K562 (cell line): Measurements from ENCODE around the gene SYNE2. TPM values are rescaled to one million over a fixed set of nuclear protein-coding genes. Genes with fewer than 3 reads are reported as not detected.

ENCODE experiments used
- ATAC-seq: fragments of 200-7000 bp; cut with Tn5 transposase; 3 replicates; pipeline ENCODE4 v1.9.1; 2020; ENCODE audit warnings: moderate library complexity
- BruUV-seq: library from RNA; stranded (reverse); fragments of 400-500 nt; replicated peaks from 2 replicates; lab custom pipeline; 2021; lab: Mats Ljungman, UMichigan
- CTCF ChIA-PET: fragments of 300-600 bp; formaldehyde crosslinking; extraction: SDS; loops from one replicate; lab custom pipeline; 2021; ENCODE audit warnings: low intra/inter-chr PET ratio; lab: Yijun Ruan, JAX
- POLR2A ChIA-PET: fragments of 300-600, 350-650 bp; sonication (Branson Sonifier 250); formaldehyde crosslinking; extraction: SDS; loops from one replicate; lab custom pipeline; 2021; ENCODE audit warnings: antibody characterized with exemption, inconsistent platforms; lab: Yijun Ruan, JAX
- DNase-seq, 4 experiments: peaks; one replicate each; pipeline versions ENCODE4 v3.0.0 to v3.0.0-alpha.2; 2011 to 2018; ENCODE audit warnings: low spot score in 3 of 4, mixed read lengths in 3 of 4; ENCODE audit errors: extremely low read depth in 1 of 4
- FAIRE-seq: peaks from 2 replicates; lab custom pipeline; 2011; peaks lifted over from hg19 to GRCh38; lab: Jason Lieb, UNC
- H2AFZ ChIP-seq: 2 replicates; pipeline ENCODE4 v1.6.0; 2011; ENCODE audit warnings: low read depth, low read length, control low read depth, inconsistent platforms
- H3K27ac ChIP-seq: fragments of 200-600 bp; 3 replicates; pipeline ENCODE4 v1.8.0; 2011; ENCODE audit warnings: low read depth, mild to moderate bottlenecking, control low read depth, inconsistent platforms, low read length, moderate library complexity, mixed read lengths; ENCODE audit errors: extremely low read depth
- H3K27me3 ChIP-seq, 2 experiments: fragments of 300-600 bp in 1 of 2; 2 replicates in 1 of 2; 3 replicates in 1 of 2; pipeline versions ENCODE4 v1.6.0 to v1.8.0; 2011; ENCODE audit warnings: inconsistent platforms in 2 of 2, low read length in 2 of 2, mild to moderate bottlenecking in 1 of 2, mixed read lengths in 1 of 2, moderate library complexity in 1 of 2; ENCODE audit not compliant: control insufficient read depth in 2 of 2, insufficient read depth in 2 of 2
- H3K36me3 ChIP-seq: fragments of 300-600 bp; 3 replicates; pipeline ENCODE4 v1.8.0; 2011; ENCODE audit warnings: mild to moderate bottlenecking, low read length, inconsistent platforms; ENCODE audit not compliant: control insufficient read depth, insufficient read depth
- H3K4me1 ChIP-seq, 2 experiments: fragments of 200-600 bp in 1 of 2; replicated peaks in 1 of 2; 2 replicates in 1 of 2; 3 replicates in 1 of 2; pipeline versions ENCODE4 v1.5.1 to v1.8.0; 2011; ENCODE audit warnings: inconsistent platforms in 2 of 2, low read length in 2 of 2, mild to moderate bottlenecking in 1 of 2, mixed read lengths in 1 of 2, moderate library complexity in 1 of 2; ENCODE audit not compliant: control insufficient read depth in 2 of 2, insufficient read depth in 2 of 2
- H3K4me2 ChIP-seq: 2 replicates; pipeline ENCODE4 v1.6.1; 2011; ENCODE audit warnings: low read length, control low read depth, inconsistent platforms, mixed read lengths; ENCODE audit not compliant: insufficient read depth
- H3K4me3 ChIP-seq: fragments of 200-600 bp; sonication (generic), shearing (Covaris generic); 2 replicates; pipeline ENCODE4 v1.5.1; 2016; ENCODE audit warnings: control low read depth, inconsistent platforms
- H3K79me2 ChIP-seq: fragments of 200-600 bp; 3 replicates; pipeline ENCODE4 v1.8.0; 2011; ENCODE audit warnings: low read length, inconsistent platforms; ENCODE audit not compliant: control insufficient read depth, insufficient read depth
- H3K9ac ChIP-seq, 2 experiments: 2 replicates each; pipeline versions ENCODE4 v1.6.0 to v1.6.1; 2011; ENCODE audit warnings: low read depth in 2 of 2, low read length in 2 of 2, control low read depth in 1 of 2, inconsistent platforms in 1 of 2, mild to moderate bottlenecking in 1 of 2, mixed read lengths in 1 of 2; ENCODE audit not compliant: insufficient read depth in 1 of 2
- H3K9me1 ChIP-seq: one replicate; pipeline ENCODE4 v1.6.0; 2011; ENCODE audit warnings: inconsistent platforms, mild to moderate bottlenecking, low read length, moderate library complexity; ENCODE audit not compliant: control insufficient read depth, insufficient read depth
- H3K9me3 ChIP-seq: replicated peaks from 2 replicates; pipeline ENCODE4 v1.5.1; 2011; ENCODE audit warnings: low read depth, low read length, inconsistent platforms; ENCODE audit not compliant: control insufficient read depth, insufficient read depth
- H4K20me1 ChIP-seq: replicated peaks from 2 replicates; pipeline ENCODE4 v1.6.1; 2011; ENCODE audit warnings: low read length, inconsistent platforms, mixed read lengths; ENCODE audit not compliant: control insufficient read depth, insufficient read depth
- ADNP ChIP-seq: fragments of 200-800 bp; sonication (Bioruptor generic); IDR thresholded peaks from 2 replicates; pipeline ENCODE4 v1.6.1; 2016; ENCODE audit warnings: missing genetic modification characterization, missing compliant biosample characterization
- ARHGAP35 ChIP-seq: fragments of 450-650 bp; IDR thresholded peaks from 2 replicates; pipeline ENCODE4 v1.6.1; 2018; ENCODE audit not compliant: partially characterized antibody
- BCOR ChIP-seq: fragments of 450-650 bp; IDR thresholded peaks from 2 replicates; pipeline ENCODE4 v1.6.1; 2016
- CBX3 ChIP-seq, 2 experiments: IDR thresholded peaks; 1 replicate in 1 of 2; 2 replicates in 1 of 2; pipeline ENCODE4 v1.6.1; 2012; ENCODE audit warnings: inconsistent platforms in 2 of 2, low read length in 2 of 2, borderline replicate concordance in 1 of 2, control low read depth in 1 of 2
- EP400 ChIP-seq: fragments of 450-650 bp; IDR thresholded peaks from 2 replicates; pipeline ENCODE4 v1.6.1; 2017; ENCODE audit warnings: antibody characterized with exemption, mild to moderate bottlenecking, moderate library complexity
- HDAC2 ChIP-seq: fragments of 450-650 bp; IDR thresholded peaks from 2 replicates; pipeline ENCODE4 v1.6.1; 2016; ENCODE audit warnings: mild to moderate bottlenecking
- KDM2B ChIP-seq: fragments of 250-450 bp; sonication (Bioruptor Pico); IDR thresholded peaks from 2 replicates; pipeline ENCODE4 v1.8.0; 2021; ENCODE audit warnings: mild to moderate bottlenecking, moderate library complexity
- MAFG ChIP-seq: fragments of 450-650 bp; conservative IDR thresholded peaks from 2 replicates; pipeline ENCODE4 v1.6.1; 2016; ENCODE audit warnings: missing genetic modification characterization, missing compliant biosample characterization
- NFIC ChIP-seq: fragments of 450-650 bp; IDR thresholded peaks from 2 replicates; pipeline ENCODE4 v1.6.1; 2017; ENCODE audit warnings: mild to moderate bottlenecking, inconsistent platforms
- NR2C2 ChIP-seq, 2 experiments: fragments of 200-800 bp in 1 of 2; sonication (Bioruptor generic) in 1 of 2; sonication (generic) in 1 of 2; formaldehyde crosslinking in 1 of 2; IDR thresholded peaks; 2 replicates each; pipeline versions ENCODE4 v1.6.1 to v1.8.0; 2016 to 2022; ENCODE audit warnings: mild to moderate bottlenecking in 1 of 2, missing compliant biosample characterization in 1 of 2, missing genetic modification characterization in 1 of 2, missing genetic modification reagents in 1 of 2
- RBFOX2 ChIP-seq: fragments of 200-400 bp; formaldehyde crosslinking; IDR thresholded peaks from 2 replicates; pipeline ENCODE4 v1.6.1; 2017; ENCODE audit warnings: low read depth, mild to moderate bottlenecking, low read length, moderate library complexity
- RCOR1 ChIP-seq, 2 experiments: IDR thresholded peaks; 2 replicates each; pipeline ENCODE4 v1.6.1; 2012; ENCODE audit warnings: low read depth in 2 of 2, low read length in 2 of 2, borderline replicate concordance in 1 of 2, improper control_type of control experiment in 1 of 2
- SMARCA5 ChIP-seq: fragments of 450-650 bp; IDR thresholded peaks from 2 replicates; pipeline ENCODE4 v1.6.1; 2016
- TSHZ1 ChIP-seq: fragments of 250-450 bp; sonication (Bioruptor Pico); IDR thresholded peaks from 2 replicates; pipeline ENCODE4 v1.4.0; 2020; ENCODE audit warnings: mild to moderate bottlenecking, moderate library complexity
- WGBS: fragments of 100-300 bp; shearing (Covaris generic); methylation state at CpG from one replicate; pipeline ENCODE4 v1.1.6; 2016; ENCODE audit warnings: low coverage, mixed read lengths; ENCODE audit not compliant: insufficient coverage; ENCODE audit errors: missing lambda C conversion rate; 5-methylcytosine and 5-hydroxymethylcytosine counted together
- in situ Hi-C: fragments of 300-500 bp; cut with MboI; formaldehyde crosslinking; loops from 4 replicates; pipeline ENCODE4 v1.15.0; 2018; ENCODE audit warnings: inconsistent platforms, mixed read lengths
- intact Hi-C: fragments of 100-400 bp; cut with micrococcal nuclease; formaldehyde crosslinking; loops from 2 replicates; pipeline ENCODE4 v1.14.2; 2022
- polyA plus RNA-seq, 8 experiments: library from polyadenylated mRNA; depleted of rRNA in 4 of 8; stranded (reverse) in 5 of 8; unstranded in 3 of 8; fragments of >200 nt; fragmentation: Nextera tagmentation in 2 of 8; fragmentation: Illumina TruSeq in 1 of 8; extraction: Ambion mirVana in 2 of 8; extraction: Trizol in 1 of 8; gene quantifications; 2 replicates each; pipeline versions ENCODE4 v1.2.1 to v1.2.3, GENCODE V29; 2011 to 2014; ENCODE audit warnings: inconsistent platforms in 1 of 8, missing spikeins in 1 of 8
- total RNA-seq, 7 experiments: library from RNA; depleted of rRNA in 6 of 7; stranded (reverse); fragments of >200 nt in 6 of 7; fragmentation: Illumina TruSeq in 2 of 7; extraction: Trizol in 2 of 7; gene quantifications; 2 replicates each; pipeline versions ENCODE4 v1.2.1 to v1.2.3, GENCODE V29; 2011 to 2021; ENCODE audit warnings: low replicate concordance in 1 of 7
- TF ChIP-seq, protein P1 (sequence below): fragments of 250-450 bp; sonication (Bioruptor Pico); IDR thresholded peaks from 2 replicates; pipeline ENCODE4 v1.4.0; 2020

Gene SYNE2
- total and polyA plus RNA-seq, 9 of the 15 experiments (the other 6 are each of a cell fraction or from before 2014, with no cell fraction given), result 0.06 to 0.53 (median 0.11) TPM

GRCh38 chr14:64191756-64192155 lies 339.0 kb downstream of the SYNE2 start:
- H3K4me3 ChIP-seq, result no peak overlapping the region
- CTCF ChIA-PET, result interaction anchor here (0.5 kb wide), 1 partner anchor 31 kb away, joined by 4 read pairs; no protein-coding TSS in a partner anchor
- H3K9ac ChIP-seq, result no peak overlapping the region
- BruUV-seq, result no TSS peak
- H3K4me1 ChIP-seq, result peaks cover 1 to 22% of the 10 kb centered on the region in 2 experiments; a peak in 3 of 5 replicates
- no peak for DNase-seq
- H3K36me3 ChIP-seq, result no peaks in the 10 kb centered on the region
- no peak overlapping the region for H2AFZ ChIP-seq
- no peak overlapping the region for H3K4me2 ChIP-seq
- ATAC-seq, result no peak
- in situ Hi-C loops, result no loop called here
- intact Hi-C loops, result no loop called here
- no peaks in the 10 kb centered on the region for H4K20me1 ChIP-seq
- no peaks in the 10 kb centered on the region for H3K27me3 ChIP-seq
- H3K9me1 ChIP-seq, result no peaks in the 10 kb centered on the region
- POLR2A ChIA-PET, result no interaction called here
- no peak for FAIRE-seq
- H3K27ac ChIP-seq, result no peak overlapping the region
- H3K9me3 ChIP-seq, result no peaks in the 10 kb centered on the region
- WGBS, result 22% methylated on average over 2 of the region's 2 CpGs
- no peaks in the 10 kb centered on the region for H3K79me2 ChIP-seq
- TF ChIP-seq NFIC (peak; percentile 40; the same call in 1 of the 2 replicates), ADNP (tag) (peak; percentile 85), NR2C2 (CRISPR knock-in tag; IDR thresholded peaks at IDR 0.05) (no peak), NR2C2 (tag; IDR thresholded peaks at IDR 0.05) (no peak), RCOR1 (IDR thresholded peaks at IDR 0.05; ENCODE audit: borderline replicate concordance in 1 of 2, low read depth in 2 of 2, low read length in 2 of 2) (peak in 1 of 2 experiments; percentile 44; a peak in 1 of 4 replicates), EP400 (no peak), KDM2B (CRISPR knock-in tag) (no peak), MAFG (tag) (0 out of 2 replicates have a peak, but pooled peaks have one; percentile 5), SMARCA5 (peak; percentile 55; the same call in 1 of the 2 replicates), ARHGAP35 (no peak), TSHZ1 (no peak), CBX3 (IDR thresholded peaks at IDR 0.05; ENCODE audit: borderline replicate concordance in 1 of 2, low read length in 2 of 2) (0 out of 3 replicates have a peak, but pooled peaks of 1 of the 2 experiments have one; percentile 21), BCOR (peak; percentile 93), HDAC2 (no peak; the same call in 1 of the 2 replicates), RBFOX2 (no peak)
- TF ChIP-seq, protein P1, sequence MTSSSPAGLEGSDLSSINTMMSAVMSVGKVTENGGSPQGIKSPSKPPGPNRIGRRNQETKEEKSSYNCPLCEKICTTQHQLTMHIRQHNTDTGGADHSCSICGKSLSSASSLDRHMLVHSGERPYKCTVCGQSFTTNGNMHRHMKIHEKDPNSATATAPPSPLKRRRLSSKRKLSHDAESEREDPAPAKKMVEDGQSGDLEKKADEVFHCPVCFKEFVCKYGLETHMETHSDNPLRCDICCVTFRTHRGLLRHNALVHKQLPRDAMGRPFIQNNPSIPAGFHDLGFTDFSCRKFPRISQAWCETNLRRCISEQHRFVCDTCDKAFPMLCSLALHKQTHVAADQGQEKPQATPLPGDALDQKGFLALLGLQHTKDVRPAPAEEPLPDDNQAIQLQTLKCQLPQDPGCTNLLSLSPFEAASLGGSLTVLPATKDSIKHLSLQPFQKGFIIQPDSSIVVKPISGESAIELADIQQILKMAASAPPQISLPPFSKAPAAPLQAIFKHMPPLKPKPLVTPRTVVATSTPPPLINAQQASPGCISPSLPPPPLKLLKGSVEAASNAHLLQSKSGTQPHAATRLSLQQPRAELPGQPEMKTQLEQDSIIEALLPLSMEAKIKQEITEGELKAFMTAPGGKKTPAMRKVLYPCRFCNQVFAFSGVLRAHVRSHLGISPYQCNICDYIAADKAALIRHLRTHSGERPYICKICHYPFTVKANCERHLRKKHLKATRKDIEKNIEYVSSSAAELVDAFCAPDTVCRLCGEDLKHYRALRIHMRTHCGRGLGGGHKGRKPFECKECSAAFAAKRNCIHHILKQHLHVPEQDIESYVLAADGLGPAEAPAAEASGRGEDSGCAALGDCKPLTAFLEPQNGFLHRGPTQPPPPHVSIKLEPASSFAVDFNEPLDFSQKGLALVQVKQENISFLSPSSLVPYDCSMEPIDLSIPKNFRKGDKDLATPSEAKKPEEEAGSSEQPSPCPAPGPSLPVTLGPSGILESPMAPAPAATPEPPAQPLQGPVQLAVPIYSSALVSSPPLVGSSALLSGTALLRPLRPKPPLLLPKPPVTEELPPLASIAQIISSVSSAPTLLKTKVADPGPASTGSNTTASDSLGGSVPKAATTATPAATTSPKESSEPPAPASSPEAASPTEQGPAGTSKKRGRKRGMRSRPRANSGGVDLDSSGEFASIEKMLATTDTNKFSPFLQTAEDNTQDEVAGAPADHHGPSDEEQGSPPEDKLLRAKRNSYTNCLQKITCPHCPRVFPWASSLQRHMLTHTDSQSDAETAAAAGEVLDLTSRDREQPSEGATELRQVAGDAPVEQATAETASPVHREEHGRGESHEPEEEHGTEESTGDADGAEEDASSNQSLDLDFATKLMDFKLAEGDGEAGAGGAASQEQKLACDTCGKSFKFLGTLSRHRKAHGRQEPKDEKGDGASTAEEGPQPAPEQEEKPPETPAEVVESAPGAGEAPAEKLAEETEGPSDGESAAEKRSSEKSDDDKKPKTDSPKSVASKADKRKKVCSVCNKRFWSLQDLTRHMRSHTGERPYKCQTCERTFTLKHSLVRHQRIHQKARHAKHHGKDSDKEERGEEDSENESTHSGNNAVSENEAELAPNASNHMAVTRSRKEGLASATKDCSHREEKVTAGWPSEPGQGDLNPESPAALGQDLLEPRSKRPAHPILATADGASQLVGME (CRISPR knock-in tag), result no peak
